Astrocyte of the cerebellum (primary cell): ENCODE results near the gene NPHP4.

Experiments
- DNase-seq: peaks from one replicate; pipeline ENCODE4 v3.0.0-alpha.2; 2011; ENCODE audit warnings: low read depth
- H3K4me3 ChIP-seq: 2 replicates; pipeline ENCODE4 v1.5.1; 2011; ENCODE audit warnings: mild to moderate bottlenecking, low read depth, low read length, moderate library complexity
- in situ Hi-C: cut with HindIII; loops from 2 replicates; pipeline ENCODE4 v1.10.0; 2017; ENCODE audit warnings: low sequenced_read_pairs
- TF ChIP-seq, protein P1 (sequence below): IDR thresholded peaks from 2 replicates; pipeline ENCODE4 v1.5.1; 2012; ENCODE audit warnings: low read length, low read depth, moderate library complexity, mild to moderate bottlenecking; ENCODE audit errors: missing control alignments

The NPHP4 gene

DNA sequence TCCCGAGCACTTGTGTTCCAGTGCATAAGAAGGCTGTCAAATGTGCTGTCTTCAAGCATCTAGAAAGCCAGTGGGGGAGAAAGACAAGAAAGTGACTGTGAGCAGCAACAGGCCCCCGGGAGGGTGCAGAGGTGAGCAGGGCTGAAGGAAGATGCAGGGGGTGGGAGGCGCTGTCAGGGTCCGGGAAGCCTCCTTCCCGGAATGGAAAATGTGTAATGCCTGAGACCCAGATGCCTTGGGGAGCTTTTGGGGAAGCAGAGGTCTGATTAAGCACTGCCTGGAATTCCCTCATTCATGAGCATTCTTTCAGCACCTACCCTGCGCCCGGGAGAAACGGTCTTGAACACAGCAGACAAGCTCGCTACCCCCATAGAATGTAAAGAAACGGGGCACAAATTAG lies 1.3 kb downstream of the NPHP4 start:
- in situ Hi-C loops: no loop called here

DNA sequence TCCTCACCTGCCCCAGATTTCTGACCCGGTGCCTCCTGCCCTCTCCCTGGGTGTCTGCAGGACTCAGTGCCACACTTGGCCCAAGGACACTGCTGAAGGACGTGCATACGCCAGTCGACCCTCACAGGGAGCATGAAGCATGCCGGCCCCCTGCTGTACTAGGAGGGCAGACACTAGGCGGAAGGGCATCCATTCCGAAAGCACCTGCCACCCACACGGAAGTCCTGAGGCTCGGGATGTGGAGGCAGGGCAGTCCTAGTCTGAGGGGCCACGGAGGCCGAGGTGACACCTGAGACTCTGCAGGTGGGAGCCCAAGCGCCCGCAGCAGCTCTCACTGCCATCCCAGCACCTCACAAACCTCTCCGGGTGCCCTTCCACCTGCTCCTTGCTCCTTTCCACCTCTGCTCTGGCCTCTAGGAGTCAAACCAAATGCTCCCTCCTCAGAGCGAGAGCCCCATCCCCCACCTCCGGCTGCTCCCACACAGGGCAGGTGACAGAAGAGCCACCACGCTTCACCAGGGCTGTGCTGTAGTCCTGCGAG lies 2.4 kb downstream of the NPHP4 start:
- H3K4me3 ChIP-seq: no peak overlapping the region
- TF ChIP-seq, protein P1, sequence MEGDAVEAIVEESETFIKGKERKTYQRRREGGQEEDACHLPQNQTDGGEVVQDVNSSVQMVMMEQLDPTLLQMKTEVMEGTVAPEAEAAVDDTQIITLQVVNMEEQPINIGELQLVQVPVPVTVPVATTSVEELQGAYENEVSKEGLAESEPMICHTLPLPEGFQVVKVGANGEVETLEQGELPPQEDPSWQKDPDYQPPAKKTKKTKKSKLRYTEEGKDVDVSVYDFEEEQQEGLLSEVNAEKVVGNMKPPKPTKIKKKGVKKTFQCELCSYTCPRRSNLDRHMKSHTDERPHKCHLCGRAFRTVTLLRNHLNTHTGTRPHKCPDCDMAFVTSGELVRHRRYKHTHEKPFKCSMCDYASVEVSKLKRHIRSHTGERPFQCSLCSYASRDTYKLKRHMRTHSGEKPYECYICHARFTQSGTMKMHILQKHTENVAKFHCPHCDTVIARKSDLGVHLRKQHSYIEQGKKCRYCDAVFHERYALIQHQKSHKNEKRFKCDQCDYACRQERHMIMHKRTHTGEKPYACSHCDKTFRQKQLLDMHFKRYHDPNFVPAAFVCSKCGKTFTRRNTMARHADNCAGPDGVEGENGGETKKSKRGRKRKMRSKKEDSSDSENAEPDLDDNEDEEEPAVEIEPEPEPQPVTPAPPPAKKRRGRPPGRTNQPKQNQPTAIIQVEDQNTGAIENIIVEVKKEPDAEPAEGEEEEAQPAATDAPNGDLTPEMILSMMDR: no peak
- DNase-seq: no peak
- in situ Hi-C loops: no loop called here

More for the DNA sequence above, 1.3 kb downstream of the NPHP4 start:
- no peak for DNase-seq
- TF ChIP-seq, protein P1: no peak
- peak overlapping the region; percentile 79 for H3K4me3 ChIP-seq

DNA sequence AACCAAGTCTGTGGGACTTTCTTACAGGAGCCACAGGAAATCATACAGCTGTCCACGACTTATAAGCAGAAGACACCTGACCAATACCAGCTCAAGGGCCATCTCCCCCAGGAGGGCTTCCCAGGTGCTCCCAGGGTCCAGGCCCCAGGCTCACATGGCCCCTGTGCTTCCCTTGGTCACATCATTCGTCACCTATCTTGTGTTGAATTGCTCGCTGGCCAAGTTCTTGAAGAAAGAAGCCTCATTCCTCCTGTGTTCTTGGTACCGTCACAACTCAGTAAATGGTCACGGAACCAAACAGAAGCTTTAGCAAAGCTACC lies 3.0 kb downstream of the NPHP4 start:
- in situ Hi-C loops: no loop called here
- no peak for DNase-seq
- no peak overlapping the region for H3K4me3 ChIP-seq
- TF ChIP-seq, protein P1: no peak

DNA sequence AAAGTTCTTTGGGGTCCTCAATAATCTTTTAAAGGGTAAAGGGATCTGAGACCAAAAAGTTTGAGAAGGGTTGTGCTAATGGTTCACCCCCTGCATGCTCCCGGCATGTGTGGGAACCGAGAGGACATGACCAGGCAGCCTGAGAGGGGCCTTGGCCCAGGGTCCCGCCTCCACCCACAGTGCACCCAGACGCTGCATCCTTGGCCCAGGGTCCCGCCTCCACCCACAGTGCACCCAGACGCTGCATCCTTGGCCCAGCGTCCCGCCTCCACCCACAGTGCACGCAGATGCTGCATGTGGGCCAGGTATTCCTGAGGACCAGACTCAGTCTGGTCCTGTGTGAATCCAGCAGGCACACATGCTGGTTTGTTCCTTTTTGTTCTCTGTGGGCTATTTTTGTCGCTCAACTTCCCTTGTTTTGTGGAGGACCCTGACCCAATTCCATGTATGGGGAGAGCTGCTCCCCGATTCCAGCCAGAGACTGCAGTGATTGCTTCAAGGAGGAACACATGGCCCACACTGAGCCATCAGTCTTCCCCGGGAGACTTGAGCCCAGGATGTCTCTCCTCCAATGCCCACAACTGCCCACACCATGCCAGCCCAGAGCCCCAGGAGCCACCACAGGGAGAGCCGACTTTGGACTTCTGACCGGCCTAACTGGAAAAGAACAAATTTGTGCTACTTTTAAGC lies 3.5 kb downstream of the NPHP4 start:
- TF ChIP-seq, protein P1: no peak
- no peak overlapping the region for H3K4me3 ChIP-seq
- in situ Hi-C loops: no loop called here
- DNase-seq: no peak

DNA sequence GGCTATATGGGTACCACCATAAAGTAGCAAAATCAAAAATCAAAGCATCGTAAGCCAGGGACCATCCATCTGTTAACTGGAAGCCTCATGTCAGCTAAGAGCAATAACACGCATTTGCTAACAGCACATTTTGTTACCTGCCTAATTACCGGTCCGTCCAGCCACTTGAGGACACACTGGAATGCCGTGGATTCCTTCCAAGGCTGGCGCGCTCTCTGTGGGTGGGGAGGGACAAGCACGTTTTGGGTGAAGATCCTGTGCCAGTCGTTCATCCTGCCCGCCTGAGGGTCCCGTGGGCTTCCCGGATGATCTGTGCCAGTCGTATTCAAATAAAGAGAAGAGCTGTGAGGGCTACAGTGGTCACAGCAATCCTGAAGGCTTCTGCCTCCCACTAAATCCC lies 6.2 kb downstream of the NPHP4 start:
- no peak overlapping the region for H3K4me3 ChIP-seq
- in situ Hi-C loops: no loop called here
- no peak for DNase-seq
- TF ChIP-seq, protein P1: no peak

DNA sequence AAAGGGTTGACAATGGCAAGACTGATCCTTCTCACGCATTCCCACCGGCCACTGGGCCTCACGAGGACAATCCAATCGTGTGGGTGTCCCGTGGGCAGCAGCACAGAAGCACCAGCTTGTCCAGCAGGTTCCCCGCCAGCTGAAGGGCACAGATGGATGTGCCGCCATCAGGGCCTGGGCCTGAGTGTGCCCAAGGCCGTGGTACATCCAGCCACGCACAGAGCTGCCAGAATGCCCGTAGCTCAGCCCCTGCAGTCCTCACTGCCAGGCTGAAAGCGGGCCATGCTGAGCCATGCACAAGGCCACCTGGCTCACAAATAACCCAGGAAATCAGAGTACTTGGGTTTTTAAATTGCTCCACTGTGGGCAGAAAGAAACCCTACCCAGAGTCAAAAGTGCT lies 7.0 kb downstream of the NPHP4 start:
- no peak for DNase-seq
- H3K4me3 ChIP-seq: no peak overlapping the region
- in situ Hi-C loops: no loop called here
- TF ChIP-seq, protein P1: no peak
